Measurements from ENCODE around the gene STPG3.

STPG3 gene

GRCh38 chr9:137251194-137251461 is at the start of gene STPG3:
Gene STPG3, plus strand, starts transcription at chr9:137251286. Its CDS starts 1 bp downstream, at chr9:137251287.
- DNase-seq = no peak

- no peak for DNase-seq
Observed at GRCh38 chr9:137202966-137203365, 48.1 kb upstream of the STPG3 start.

- no peak for DNase-seq
Observed at GRCh38 chr9:137204731-137205125, 46.4 kb upstream of the STPG3 start.

GRCh38 chr9:137205126-137206069 is 45.7 kb upstream of the STPG3 start, which contains the start of the genes NDOR1 and TMEM203:
Gene NDOR1, plus strand, starts transcription at chr9:137205700. Its CDS starts 78 bp downstream, at chr9:137205778.
Gene TMEM203, minus strand, starts transcription at chr9:137205648. Its CDS starts 234 bp downstream, at chr9:137205414.
- peak; percentile 95 for DNase-seq

- no peak for DNase-seq
Observed at GRCh38 chr9:137206602-137207001, 44.5 kb upstream of the STPG3 start.

GRCh38 chr9:137211532-137211931 is 39.6 kb upstream of the STPG3 start:
- DNase-seq = no peak

- DNase-seq = no peak
Observed at GRCh38 chr9:137212520-137212919, 38.6 kb upstream of the STPG3 start.

GRCh38 chr9:137213160-137214060 is 37.7 kb upstream of the STPG3 start:
- no peak for DNase-seq

GRCh38 chr9:137214620-137215019 is 36.5 kb upstream of the STPG3 start:
- DNase-seq = no peak

- DNase-seq = no peak
Observed at GRCh38 chr9:137215196-137215986, 35.7 kb upstream of the STPG3 start.

- DNase-seq = no peak
Observed at GRCh38 chr9:137216188-137216965, 34.7 kb upstream of the STPG3 start.

- no peak for DNase-seq
Observed at GRCh38 chr9:137217276-137218211, 33.5 kb upstream of the STPG3 start.

- no peak for DNase-seq
Observed at GRCh38 chr9:137218212-137218753, 32.8 kb upstream of the STPG3 start.

GRCh38 chr9:137218754-137219271 is 32.3 kb upstream of the STPG3 start:
- DNase-seq = no peak

GRCh38 chr9:137219757-137220316 is 31.2 kb upstream of the STPG3 start:
- DNase-seq = no peak

- DNase-seq = no peak
Observed at GRCh38 chr9:137220317-137221094, 30.6 kb upstream of the STPG3 start.

- no peak for DNase-seq
Observed at GRCh38 chr9:137221095-137221505, 30.0 kb upstream of the STPG3 start.

GRCh38 chr9:137221506-137222111 is 29.5 kb upstream of the STPG3 start:
- DNase-seq = peak; percentile 34
